Fibroblast of mammary gland (primary cell): ENCODE measurements around the gene KLHDC4.

Experiments used
- DNase-seq: peaks from one replicate; pipeline ENCODE4 v3.0.0-alpha.2; 2010; ENCODE audit warnings: low read depth
- H3K4me3 ChIP-seq: 2 replicates; pipeline ENCODE4 v1.5.1; 2011; ENCODE audit warnings: low read depth, mild to moderate bottlenecking, low read length, moderate library complexity; ENCODE audit not compliant: control insufficient read depth
- TF ChIP-seq, protein P1 (sequence below): conservative IDR thresholded peaks from 2 replicates; pipeline ENCODE4 v1.5.1; 2011; ENCODE audit warnings: low read depth, low read length, inconsistent platforms; ENCODE audit not compliant: control insufficient read depth, insufficient read depth

KLHDC4 gene

DNA sequence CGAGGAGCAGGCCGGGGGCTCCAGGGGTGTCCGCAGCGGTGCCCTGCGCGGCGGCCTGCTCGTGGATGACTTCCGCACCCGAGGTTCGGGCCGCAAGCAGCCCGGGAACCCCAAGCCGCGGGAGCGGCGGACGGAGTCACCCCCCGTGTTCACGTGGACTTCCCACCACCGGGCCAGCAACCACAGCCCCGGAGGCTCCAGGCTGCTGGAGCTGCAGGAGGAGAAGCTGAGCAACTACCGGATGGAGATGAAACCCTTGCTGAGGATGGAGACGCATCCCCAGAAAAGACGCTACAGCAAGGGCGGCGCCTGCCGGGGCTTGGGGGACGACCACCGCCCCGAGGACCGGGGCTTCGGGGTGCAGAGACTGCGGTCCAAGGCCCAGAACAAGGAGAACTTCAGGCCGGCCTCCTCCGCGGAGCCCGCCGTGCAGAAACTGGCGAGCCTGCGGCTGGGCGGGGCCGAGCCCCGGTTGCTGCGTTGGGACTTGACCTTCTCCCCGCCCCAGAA, 75.8 kb downstream of the KLHDC4 start:
- TF ChIP-seq, protein P1, sequence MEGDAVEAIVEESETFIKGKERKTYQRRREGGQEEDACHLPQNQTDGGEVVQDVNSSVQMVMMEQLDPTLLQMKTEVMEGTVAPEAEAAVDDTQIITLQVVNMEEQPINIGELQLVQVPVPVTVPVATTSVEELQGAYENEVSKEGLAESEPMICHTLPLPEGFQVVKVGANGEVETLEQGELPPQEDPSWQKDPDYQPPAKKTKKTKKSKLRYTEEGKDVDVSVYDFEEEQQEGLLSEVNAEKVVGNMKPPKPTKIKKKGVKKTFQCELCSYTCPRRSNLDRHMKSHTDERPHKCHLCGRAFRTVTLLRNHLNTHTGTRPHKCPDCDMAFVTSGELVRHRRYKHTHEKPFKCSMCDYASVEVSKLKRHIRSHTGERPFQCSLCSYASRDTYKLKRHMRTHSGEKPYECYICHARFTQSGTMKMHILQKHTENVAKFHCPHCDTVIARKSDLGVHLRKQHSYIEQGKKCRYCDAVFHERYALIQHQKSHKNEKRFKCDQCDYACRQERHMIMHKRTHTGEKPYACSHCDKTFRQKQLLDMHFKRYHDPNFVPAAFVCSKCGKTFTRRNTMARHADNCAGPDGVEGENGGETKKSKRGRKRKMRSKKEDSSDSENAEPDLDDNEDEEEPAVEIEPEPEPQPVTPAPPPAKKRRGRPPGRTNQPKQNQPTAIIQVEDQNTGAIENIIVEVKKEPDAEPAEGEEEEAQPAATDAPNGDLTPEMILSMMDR, result no peak
- DNase-seq, result no peak

DNA sequence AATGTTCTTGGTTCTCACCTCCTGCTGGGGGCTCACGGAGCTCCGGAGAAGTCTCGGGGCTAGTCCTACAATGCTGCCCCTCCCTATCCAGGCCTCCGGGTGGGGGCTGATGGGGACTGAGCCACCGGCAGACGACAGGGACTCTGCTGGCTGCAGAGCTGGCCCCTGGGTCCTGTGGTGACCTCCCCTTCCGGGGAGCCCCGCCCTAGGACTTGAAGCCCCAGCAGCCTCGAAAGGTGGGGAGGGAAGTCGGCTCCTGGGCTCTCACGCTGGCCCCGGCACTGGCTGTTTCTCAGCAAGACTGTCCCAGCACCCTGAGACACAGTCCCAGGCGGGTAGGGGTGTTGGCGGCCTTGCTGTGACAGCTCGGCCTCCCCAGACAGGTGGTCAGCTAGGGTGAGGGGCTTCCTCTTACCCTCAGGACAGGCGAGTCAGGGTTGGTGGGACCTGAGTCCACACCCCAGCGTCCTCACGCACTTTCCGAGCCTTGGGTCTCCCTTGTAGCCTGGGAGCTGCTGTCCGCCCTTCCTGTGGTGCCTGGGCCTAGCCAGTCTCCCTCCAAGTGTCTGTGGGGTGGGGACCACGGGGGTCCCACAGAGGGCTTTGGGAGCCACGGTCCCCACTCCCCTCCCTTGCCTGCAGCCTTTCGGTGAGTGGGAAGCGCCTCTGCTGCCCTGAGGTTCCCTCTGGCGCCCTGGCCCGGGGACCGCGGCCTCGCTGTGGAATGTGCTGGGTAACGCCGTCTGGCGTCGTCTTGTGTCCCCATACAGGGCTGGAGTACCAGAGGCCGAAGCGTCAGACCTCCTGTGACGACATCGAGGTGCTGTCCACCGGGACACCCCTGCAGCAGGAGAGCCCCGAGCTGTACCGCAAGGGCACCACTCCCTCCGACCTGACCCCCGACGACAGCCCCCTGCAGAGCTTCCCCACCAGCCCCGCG, 76.6 kb downstream of the KLHDC4 start:
- DNase-seq, result no peak
- TF ChIP-seq, protein P1, result no peak
- no peak overlapping the region for H3K4me3 ChIP-seq

More for the DNA sequence above, 75.8 kb downstream of the KLHDC4 start:
- H3K4me3 ChIP-seq, result no peak overlapping the region

DNA sequence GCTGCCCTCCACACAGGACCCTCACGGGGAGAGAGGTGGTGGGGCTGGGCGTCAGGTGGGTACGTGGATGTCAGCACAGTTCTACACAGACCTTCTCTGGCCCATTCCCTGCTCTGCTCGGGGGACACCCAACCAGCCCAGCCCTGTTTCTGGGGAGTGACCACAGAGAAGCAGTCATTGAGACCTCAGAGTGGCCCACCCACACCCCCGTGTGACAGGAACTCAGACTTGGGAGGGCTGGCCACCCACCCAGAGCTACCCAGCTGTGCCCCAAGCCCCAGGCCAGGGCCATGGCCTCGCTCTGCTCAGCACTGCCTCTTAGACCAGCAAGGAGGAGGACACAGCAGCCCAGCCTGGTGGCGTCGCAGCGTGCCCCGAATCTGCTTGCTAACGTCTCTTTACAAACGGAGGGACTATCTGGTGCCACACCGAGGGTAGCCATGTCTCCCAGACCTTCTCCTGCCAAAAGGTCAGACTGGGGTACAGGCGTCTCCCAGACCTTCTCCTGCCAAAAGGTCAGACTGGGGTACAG, 77.7 kb downstream of the KLHDC4 start:
- TF ChIP-seq, protein P1, result no peak
- no peak for DNase-seq
- H3K4me3 ChIP-seq, result no peak overlapping the region

DNA sequence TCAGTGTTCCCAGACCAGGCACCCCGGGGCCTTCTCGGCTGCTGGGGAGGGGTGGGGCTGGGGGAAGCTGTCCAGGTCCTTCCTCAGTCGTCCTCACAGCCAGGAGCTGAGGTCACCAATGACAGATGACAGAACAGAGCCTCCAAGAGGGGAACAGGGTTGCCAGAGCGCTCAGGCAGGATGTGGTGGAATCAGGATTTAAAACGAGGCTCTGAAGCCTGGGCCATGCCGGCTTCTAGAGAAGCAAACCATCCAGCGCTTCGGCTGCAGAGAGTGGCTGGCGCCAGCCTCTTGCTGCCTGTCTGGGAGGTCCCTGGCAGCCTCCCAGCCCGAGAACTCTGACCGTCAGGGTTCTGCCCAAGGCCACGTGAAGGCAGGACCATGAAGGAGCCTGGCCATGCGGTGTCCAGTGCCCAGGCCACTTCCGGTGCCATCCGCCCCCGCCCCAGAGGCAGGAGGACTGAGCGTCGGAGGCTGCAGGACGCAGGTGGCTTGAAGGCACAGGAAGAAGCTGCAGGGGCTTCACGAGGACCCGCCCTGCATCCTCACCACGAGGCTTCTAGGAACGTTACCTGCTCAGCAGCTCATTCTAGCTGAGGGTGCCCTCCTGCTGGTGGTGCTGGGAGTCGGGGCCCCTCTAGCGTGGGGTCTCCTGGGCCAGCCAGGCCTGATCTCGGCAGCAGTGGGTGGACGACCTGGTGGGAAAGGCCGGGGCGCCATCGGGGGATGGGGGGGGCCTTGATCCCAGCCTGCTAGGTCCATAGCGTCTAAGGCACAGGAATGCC, 78.5 kb downstream of the KLHDC4 start:
- TF ChIP-seq, protein P1, result no peak
- H3K4me3 ChIP-seq, result no peak overlapping the region
- peak; percentile 6 for DNase-seq

DNA sequence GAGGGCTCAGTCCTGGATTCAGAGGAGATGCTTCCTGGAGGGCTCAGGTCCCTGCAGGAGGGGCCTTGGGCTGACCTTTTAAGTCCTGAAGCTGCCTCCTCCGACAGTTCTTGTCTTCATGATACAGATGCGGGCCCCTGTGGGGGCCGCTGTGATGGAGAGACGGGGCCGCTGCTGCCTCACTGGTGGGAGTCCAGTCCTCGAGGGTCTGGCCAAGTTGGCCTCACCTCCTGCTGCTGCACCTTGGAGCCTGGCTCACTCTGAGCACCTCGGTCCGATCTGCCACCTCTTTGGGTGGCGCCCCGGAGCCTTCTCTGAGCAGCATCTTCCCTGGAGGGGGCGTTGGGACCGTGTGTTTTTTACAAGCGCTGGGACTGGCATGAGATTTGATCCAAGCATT, 79.1 kb downstream of the KLHDC4 start:
- no peak overlapping the region for H3K4me3 ChIP-seq
- TF ChIP-seq, protein P1, result no peak
- no peak for DNase-seq

DNA sequence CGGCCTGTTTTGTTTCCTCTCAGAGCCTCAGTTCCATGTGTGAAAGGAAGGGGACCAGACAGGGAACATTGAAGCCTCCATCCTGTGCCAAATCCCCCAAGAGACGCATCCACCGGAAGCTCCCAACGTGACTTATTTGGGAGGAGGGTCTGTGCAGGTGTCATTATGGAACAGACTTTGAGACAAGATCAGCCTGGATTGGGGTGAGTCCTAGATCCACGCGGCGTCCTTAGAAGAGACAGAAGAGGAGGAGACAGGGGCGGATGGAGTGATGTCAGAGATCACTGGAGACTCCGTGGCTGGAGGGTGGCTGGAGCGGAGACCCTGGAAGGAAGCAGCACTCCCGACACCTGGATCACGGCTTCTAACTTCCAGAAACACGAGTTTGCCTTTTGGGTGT, 80.0 kb downstream of the KLHDC4 start:
- no peak for DNase-seq
- TF ChIP-seq, protein P1, result no peak
- H3K4me3 ChIP-seq, result no peak overlapping the region
